Neural progenitor cell (in vitro differentiated cells): Measurements from ENCODE around the gene CFL1. TPM values are rescaled to one million over a fixed set of nuclear protein-coding genes. Genes with fewer than 3 reads are reported as not detected.

Source experiments
- DNase-seq: peaks from one replicate; pipeline ENCODE4 v3.0.0-alpha.2; 2016; ENCODE audit warnings: low spot score
- H2AFZ ChIP-seq: fragments of 200-600 bp; sonication (generic); replicated peaks from 2 replicates; pipeline ENCODE4 v1.6.1; 2016; ENCODE audit warnings: antibody characterized with exemption
- H3F3A ChIP-seq: fragments of 200-600 bp; sonication (generic); 2 replicates; pipeline ENCODE4 v1.6.1; 2016; ENCODE audit warnings: antibody characterized with exemption, low read depth
- H3K27ac ChIP-seq: fragments of 200-600 bp; sonication (generic); 2 replicates; pipeline ENCODE4 v1.5.1; 2016; ENCODE audit warnings: mild to moderate bottlenecking
- H3K27me3 ChIP-seq: fragments of 200-600 bp; sonication (generic); 2 replicates; pipeline ENCODE4 v1.6.1; 2016; ENCODE audit warnings: mild to moderate bottlenecking, moderate library complexity
- H3K36me3 ChIP-seq: fragments of 200-600 bp; sonication (generic); 2 replicates; pipeline ENCODE4 v1.5.1; 2016
- H3K4me1 ChIP-seq: fragments of 200-600 bp; sonication (generic); 2 replicates; pipeline ENCODE4 v1.6.1; 2016; ENCODE audit warnings: mixed run types
- H3K4me2 ChIP-seq: fragments of 200-600 bp; sonication (generic); 2 replicates; pipeline ENCODE4 v1.6.1; 2016
- H3K4me3 ChIP-seq: fragments of 200-600 bp; sonication (generic); 2 replicates; pipeline ENCODE4 v1.5.1; 2016
- H3K79me2 ChIP-seq: fragments of 200-600 bp; sonication (generic); 2 replicates; pipeline ENCODE4 v1.6.1; 2016; ENCODE audit warnings: low read depth
- H3K9ac ChIP-seq: fragments of 200-600 bp; sonication (generic); 2 replicates; pipeline ENCODE4 v1.6.1; 2016
- H3K9me3 ChIP-seq: fragments of 200-600 bp; sonication (generic); 2 replicates; pipeline ENCODE4 v1.5.1; 2016; ENCODE audit warnings: low read depth
- H4K20me1 ChIP-seq: fragments of 200-600 bp; sonication (generic); 2 replicates; pipeline ENCODE4 v1.6.1; 2016; ENCODE audit warnings: low read depth
- H3K27ac Mint-ChIP-seq: 3 replicates; pipeline ENCODE4 v1.8.0; 2021; ENCODE audit warnings: mixed read lengths
- H3K27me3 Mint-ChIP-seq: 2 replicates; pipeline ENCODE4 v1.8.0; 2022; ENCODE audit warnings: low read depth, mild to moderate bottlenecking, inconsistent platforms, moderate library complexity, mixed read lengths; ENCODE audit not compliant: insufficient read depth
- H3K36me3 Mint-ChIP-seq: 3 replicates; pipeline ENCODE4 v1.8.0; 2021; ENCODE audit warnings: mixed read lengths
- H3K4me1 Mint-ChIP-seq: 3 replicates; pipeline ENCODE4 v1.8.0; 2021; ENCODE audit warnings: mixed read lengths
- H3K4me3 Mint-ChIP-seq: 3 replicates; pipeline ENCODE4 v1.8.0; 2021; ENCODE audit warnings: mild to moderate bottlenecking, moderate library complexity, mixed read lengths
- H3K9me3 Mint-ChIP-seq: 3 replicates; pipeline ENCODE4 v1.8.0; 2020; ENCODE audit warnings: mixed read lengths
- EZH2 ChIP-seq: fragments of 200-600 bp; sonication (generic); IDR thresholded peaks from 2 replicates; pipeline ENCODE4 v1.6.1; 2017; ENCODE audit warnings: antibody characterized with exemption, mild to moderate bottlenecking, moderate library complexity
- EZH2phosphoT487 ChIP-seq: fragments of 200-600 bp; sonication (generic); IDR thresholded peaks from 2 replicates; pipeline ENCODE4 v1.6.1; 2017; ENCODE audit warnings: antibody characterized with exemption
- total RNA-seq: library from RNA; depleted of rRNA; stranded (reverse); fragments of >200 nt; gene quantifications from 2 replicates; pipeline ENCODE4 v1.2.3, GENCODE V29; 2015; ENCODE audit warnings: low replicate concordance
- TF ChIP-seq, protein P1 (sequence below): fragments of 200-600 bp; sonication (generic); IDR thresholded peaks from 2 replicates; pipeline ENCODE4 v1.5.1; 2017; ENCODE audit warnings: antibody characterized with exemption, mild to moderate bottlenecking

CFL1 gene
- total RNA-seq, 1 donor from 2014 or later, result 704 TPM

- no peak overlapping the region for H3K4me2 ChIP-seq
- H2AFZ ChIP-seq, result no peak overlapping the region
- no peak for TF ChIP-seq EZH2
- TF ChIP-seq EZH2phosphoT487, result no peak
- TF ChIP-seq, protein P1, sequence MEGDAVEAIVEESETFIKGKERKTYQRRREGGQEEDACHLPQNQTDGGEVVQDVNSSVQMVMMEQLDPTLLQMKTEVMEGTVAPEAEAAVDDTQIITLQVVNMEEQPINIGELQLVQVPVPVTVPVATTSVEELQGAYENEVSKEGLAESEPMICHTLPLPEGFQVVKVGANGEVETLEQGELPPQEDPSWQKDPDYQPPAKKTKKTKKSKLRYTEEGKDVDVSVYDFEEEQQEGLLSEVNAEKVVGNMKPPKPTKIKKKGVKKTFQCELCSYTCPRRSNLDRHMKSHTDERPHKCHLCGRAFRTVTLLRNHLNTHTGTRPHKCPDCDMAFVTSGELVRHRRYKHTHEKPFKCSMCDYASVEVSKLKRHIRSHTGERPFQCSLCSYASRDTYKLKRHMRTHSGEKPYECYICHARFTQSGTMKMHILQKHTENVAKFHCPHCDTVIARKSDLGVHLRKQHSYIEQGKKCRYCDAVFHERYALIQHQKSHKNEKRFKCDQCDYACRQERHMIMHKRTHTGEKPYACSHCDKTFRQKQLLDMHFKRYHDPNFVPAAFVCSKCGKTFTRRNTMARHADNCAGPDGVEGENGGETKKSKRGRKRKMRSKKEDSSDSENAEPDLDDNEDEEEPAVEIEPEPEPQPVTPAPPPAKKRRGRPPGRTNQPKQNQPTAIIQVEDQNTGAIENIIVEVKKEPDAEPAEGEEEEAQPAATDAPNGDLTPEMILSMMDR, result no peak
- no peaks in the 10 kb centered on the region for H3K36me3 ChIP-seq
- peaks cover 9% of the 10 kb centered on the region for H3K4me1 Mint-ChIP-seq
- H3K27ac Mint-ChIP-seq, result no peak overlapping the region
- H3K36me3 Mint-ChIP-seq, result peaks cover 4% of the 10 kb centered on the region
- no peaks in the 10 kb centered on the region for H3K27me3 Mint-ChIP-seq
- no peak overlapping the region for H3K27ac ChIP-seq
- H3K4me3 Mint-ChIP-seq, result no peak overlapping the region
- no peaks in the 10 kb centered on the region for H3F3A ChIP-seq
- no peak overlapping the region for H3K4me3 ChIP-seq
- no peaks in the 10 kb centered on the region for H3K9me3 ChIP-seq
- no peaks in the 10 kb centered on the region for H3K79me2 ChIP-seq
- H3K27me3 ChIP-seq, result peaks cover 16% of the 10 kb centered on the region
- no peaks in the 10 kb centered on the region for H4K20me1 ChIP-seq
- H3K4me1 ChIP-seq, result no peaks in the 10 kb centered on the region
- no peaks in the 10 kb centered on the region for H3K9me3 Mint-ChIP-seq
- H3K9ac ChIP-seq, result no peak overlapping the region
- DNase-seq, result no peak
Measured at GRCh38 chr11:65814986-65815565, 42.9 kb downstream of the CFL1 start.

DNA sequence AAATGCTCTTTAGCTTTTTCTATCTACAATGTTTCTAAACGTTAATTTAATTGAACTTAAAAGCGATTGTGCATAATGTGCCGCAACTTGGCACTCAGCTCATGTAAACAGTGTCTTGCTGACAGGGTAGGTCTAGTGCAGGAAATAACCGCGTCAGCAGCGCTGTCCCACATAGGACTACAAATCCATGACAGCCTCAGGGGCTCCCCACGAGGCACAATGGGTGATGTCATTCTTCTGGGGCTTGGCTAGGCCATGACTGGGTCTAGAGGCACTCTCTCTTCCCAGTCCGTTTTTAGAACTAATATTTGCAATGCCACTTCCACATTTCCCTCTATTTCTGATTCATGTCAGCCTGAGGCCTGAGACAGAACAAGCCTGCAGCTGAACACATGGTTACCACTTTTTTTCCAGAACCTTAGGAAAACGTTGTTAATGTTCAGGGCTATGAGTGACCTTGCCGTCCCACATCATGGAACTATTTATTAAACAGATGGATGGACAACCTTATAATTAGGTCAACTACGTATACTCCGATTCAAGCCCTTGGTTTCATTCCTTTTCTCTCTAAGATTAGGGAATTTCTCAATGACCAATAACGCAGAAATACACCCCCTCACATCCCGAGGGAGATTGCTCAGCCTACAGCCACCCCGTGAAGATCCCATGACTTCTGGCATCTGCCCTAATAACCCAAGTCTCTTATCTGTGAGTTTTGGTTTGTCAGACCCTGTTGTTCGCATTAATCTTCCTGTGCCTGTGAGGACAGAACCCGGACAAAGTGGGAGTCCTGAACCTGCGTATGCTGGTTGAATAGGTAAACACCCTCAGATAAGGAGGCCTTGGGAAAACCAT lies 43.6 kb downstream of the CFL1 start:
- no peaks in the 10 kb centered on the region for H3K9me3 ChIP-seq

GRCh38 chr11:65811764-65812475 lies 46.1 kb downstream of the CFL1 start:
- Histone ChIP-seq H2AFZ (no peak overlapping the region), H3K27ac (no peak overlapping the region), H3K4me1 (no peaks in the 10 kb centered on the region), H3K4me2 (no peak overlapping the region), H3K9ac (no peak overlapping the region), H3K79me2 (no peaks in the 10 kb centered on the region), H3K27me3 (peaks cover 6% of the 10 kb centered on the region), H3F3A (no peaks in the 10 kb centered on the region), H3K4me3 (no peak overlapping the region), H3K36me3 (no peaks in the 10 kb centered on the region), H3K9me3 (no peaks in the 10 kb centered on the region), H4K20me1 (no peaks in the 10 kb centered on the region)
- no peaks in the 10 kb centered on the region for H3K9me3 Mint-ChIP-seq
- TF ChIP-seq EZH2phosphoT487, result no peak
- TF ChIP-seq, protein P1, result no peak
- no peak for TF ChIP-seq EZH2
- H3K27me3 Mint-ChIP-seq, result peaks cover 4% of the 10 kb centered on the region
- H3K4me1 Mint-ChIP-seq, result peaks cover 7% of the 10 kb centered on the region
- no peak overlapping the region for H3K27ac Mint-ChIP-seq
- peaks cover 4% of the 10 kb centered on the region for H3K36me3 Mint-ChIP-seq
- no peak overlapping the region for H3K4me3 Mint-ChIP-seq
- DNase-seq, result no peak

More for the DNA sequence above, 43.6 kb downstream of the CFL1 start:
- Histone ChIP-seq H3K4me3 (no peak overlapping the region), H3K27me3 (peaks cover 16% of the 10 kb centered on the region), H3K4me2 (no peak overlapping the region), H3K4me1 (no peaks in the 10 kb centered on the region), H3F3A (no peaks in the 10 kb centered on the region), H3K9ac (no peak overlapping the region), H3K36me3 (no peaks in the 10 kb centered on the region), H4K20me1 (no peaks in the 10 kb centered on the region), H3K27ac (no peak overlapping the region), H2AFZ (no peak overlapping the region), H3K79me2 (no peaks in the 10 kb centered on the region)
- Mint-ChIP-seq H3K4me1 (peaks cover 9% of the 10 kb centered on the region), H3K9me3 (no peaks in the 10 kb centered on the region), H3K4me3 (no peak overlapping the region), H3K36me3 (peaks cover 4% of the 10 kb centered on the region), H3K27ac (no peak overlapping the region), H3K27me3 (no peaks in the 10 kb centered on the region)
- no peak for DNase-seq
- no peak for TF ChIP-seq EZH2phosphoT487
